Kidney (tissue), 14 donors: ENCODE data around the gene CPSF4. TPM values are rescaled to one million over a fixed set of nuclear protein-coding genes. Genes with fewer than 3 reads are reported as not detected.

ENCODE experiments used
- DNase-seq, 5 donors: peaks; one replicate each; pipeline ENCODE4 v3.0.0-alpha.2; 2013 to 2020
- FAIRE-seq: peaks from 2 replicates; lab custom pipeline; 2012; peaks lifted over from hg19 to GRCh38; lab: Jason Lieb, UNC
- H3K27ac ChIP-seq, 2 donors: one replicate each; pipeline ENCODE4 v1.7.0; 2013; ENCODE audit warnings: low read depth in 2 of 2, low read length in 2 of 2, inconsistent platforms in 1 of 2
- H3K27me3 ChIP-seq: one replicate; pipeline ENCODE4 v1.7.1; 2013; ENCODE audit warnings: low read length, inconsistent platforms; ENCODE audit not compliant: control insufficient read depth, insufficient read depth
- H3K36me3 ChIP-seq, 3 donors: one replicate each; pipeline versions ENCODE4 v1.7.0 to v1.7.1; 2013; ENCODE audit warnings: low read length in 3 of 3, control low read depth in 1 of 3, inconsistent platforms in 1 of 3; ENCODE audit not compliant: insufficient read depth in 3 of 3, control insufficient read depth in 2 of 3
- H3K4me1 ChIP-seq, 3 donors: one replicate each; pipeline versions ENCODE4 v1.7.0 to v1.7.1; 2013; ENCODE audit warnings: low read length in 3 of 3, inconsistent platforms in 1 of 3, low read depth in 1 of 3; ENCODE audit not compliant: control insufficient read depth in 2 of 3, insufficient read depth in 2 of 3
- H3K4me3 ChIP-seq, 3 donors: one replicate each; pipeline versions ENCODE4 v1.7.0 to v1.8.1; 2013; ENCODE audit warnings: low read length in 3 of 3, control low read depth in 1 of 3, inconsistent platforms in 1 of 3
- H3K9ac ChIP-seq, 3 donors: one replicate each; pipeline versions ENCODE4 v1.7.0 to v1.7.1; 2013; ENCODE audit warnings: low read length in 3 of 3, control low read depth in 1 of 3, inconsistent platforms in 1 of 3
- H3K9me3 ChIP-seq, 3 donors: one replicate each; pipeline versions ENCODE4 v1.7.0 to v1.7.1; 2013; ENCODE audit warnings: low read length in 3 of 3, control low read depth in 1 of 3, inconsistent platforms in 1 of 3; ENCODE audit not compliant: control insufficient read depth in 2 of 3, insufficient read depth in 1 of 3
- CTCF ChIP-seq: IDR thresholded peaks from 3 replicates; pipeline ENCODE4 v1.5.1; 2012; ENCODE audit warnings: mild to moderate bottlenecking, moderate library complexity, borderline replicate concordance; ENCODE audit not compliant: insufficient read depth; ENCODE audit errors: extremely low read depth
- intact Hi-C: fragments of 100-400 bp; cut with DNase I; formaldehyde crosslinking; loops from one replicate; pipeline ENCODE4 v1.11.1; 2022
- polyA plus RNA-seq: library from polyadenylated mRNA; stranded (reverse); fragments of 350-450 nt; fragmentation: Illumina TruSeq; extraction: RNeasy Lipid Tissue Mini Kit (QIAGEN cat#74804); gene quantifications from one replicate; pipeline ENCODE4 v1.2.3, GENCODE V29; 2014; ENCODE audit warnings: low read depth, low replicate concordance; ENCODE audit not compliant: insufficient read depth
- total RNA-seq: library from RNA; stranded (reverse); fragmentation: NEBNext Ultra II Directional; extraction: Animal tissue kit (Norgen Biotek cat#: 25700); gene quantifications from one replicate; pipeline ENCODE4 v1.2.1, GENCODE V29; 2021
- donor health status: control.
- donor health status: control.
- donor health status: control.
- donor health status: control.
- donor health status: control.
- donor health status: DM: yes; HTN: yes; CAD: no.
- donor health status: Normal renal cell carcinoma (clear cell type).

The CPSF4 gene
- total and polyA plus RNA-seq, 2 donors from 2014 or later, result 24.2 to 28.9 TPM

- H3K4me3 ChIP-seq, result peak within 1 kb of the TSS; percentile 88 to 100 (median 97)
- peak within 1 kb of the TSS; percentile 98 for H3K27ac ChIP-seq
- peak; percentile 7 for TF ChIP-seq CTCF
- peak within 1 kb of the TSS; percentile 81 to 98 (median 83) for H3K9ac ChIP-seq
- H3K36me3 ChIP-seq, result no peaks in the 10 kb centered on the region
- no peaks in the 10 kb centered on the region for H3K9me3 ChIP-seq
- DNase-seq, result peak; percentile 98 to 99 (median 99)
- intact Hi-C loops, result no loop called here
- H3K27me3 ChIP-seq, result no peaks in the 10 kb centered on the region
- H3K4me1 ChIP-seq, result peaks cover 0 to 16% (median 9%) of the 10 kb centered on the region in 3 donors
- FAIRE-seq, result no peak
These were observed 66.0 kb downstream of the CPSF4 start, which contains the start of gene ZKSCAN5 for GRCh38 chr7:99504603-99505323. TSS of gene ZKSCAN5 (plus strand) at chr7:99504662. CDS start at chr7:99506045, 1,383 bp downstream.

GRCh38 chr7:99505324-99505662 is 66.5 kb downstream of the CPSF4 start:
- no peak for FAIRE-seq
- Histone ChIP-seq H3K4me3 (peak overlapping the region; percentile 88 to 100 (median 97)), H3K9me3 (no peaks in the 10 kb centered on the region), H3K27me3 (no peaks in the 10 kb centered on the region), H3K27ac (peak overlapping the region; percentile 78 to 98), H3K9ac (peak overlapping the region; percentile 81 to 98 (median 83)), H3K4me1 (peaks cover 0 to 16% (median 9%) of the 10 kb centered on the region in 3 donors), H3K36me3 (no peaks in the 10 kb centered on the region)
- intact Hi-C loops, result no loop called here
- DNase-seq, result no peak
- no peak for TF ChIP-seq CTCF

Other genes with a start within 250 kb of the CPSF4 start
- gene KPNA7, start 230.8 kb upstream of the CPSF4 start, total RNA-seq, result not detected
- gene KPNA7, start 230.8 kb upstream of the CPSF4 start, polyA plus RNA-seq, result not detected
- gene MYH16, start 166.1 kb upstream of the CPSF4 start, total RNA-seq, result not detected
- gene MYH16, start 166.1 kb upstream of the CPSF4 start, polyA plus RNA-seq, result not detected
- gene ARPC1A, start 113.0 kb upstream of the CPSF4 start, total RNA-seq, result 119 TPM
- 117 TPM for gene ARPC1A, start 113.0 kb upstream of the CPSF4 start, polyA plus RNA-seq
- 216 TPM for gene ARPC1B, start 64.2 kb upstream of the CPSF4 start, total RNA-seq
- gene ARPC1B, start 64.2 kb upstream of the CPSF4 start, polyA plus RNA-seq, result 74.1 TPM
- gene PDAP1, start 30.3 kb upstream of the CPSF4 start, total RNA-seq, result 84.7 TPM
- 119 TPM for gene PDAP1, start 30.3 kb upstream of the CPSF4 start, polyA plus RNA-seq
- gene BUD31, start 30.0 kb upstream of the CPSF4 start, total RNA-seq, result 79.0 TPM
- 141 TPM for gene BUD31, start 30.0 kb upstream of the CPSF4 start, polyA plus RNA-seq
- gene PTCD1, start 145 bp upstream of the CPSF4 start, total RNA-seq, result 5.4 TPM
- gene PTCD1, start 145 bp upstream of the CPSF4 start, polyA plus RNA-seq, result 2.9 TPM
- gene ATP5MF, start 27.2 kb downstream of the CPSF4 start, total RNA-seq, result 225 TPM
- gene ATP5MF, start 27.2 kb downstream of the CPSF4 start, polyA plus RNA-seq, result 1,292 TPM
- 14.8 TPM for gene ZNF789, start 33.9 kb downstream of the CPSF4 start, total RNA-seq
- gene ZNF789, start 33.9 kb downstream of the CPSF4 start, polyA plus RNA-seq, result 10.6 TPM
- 33.6 TPM for gene ZNF394, start 61.3 kb downstream of the CPSF4 start, total RNA-seq
- 15.7 TPM for gene ZNF394, start 61.3 kb downstream of the CPSF4 start, polyA plus RNA-seq
- gene ZKSCAN5, start 65.7 kb downstream of the CPSF4 start, total RNA-seq, result 9.1 TPM
- 4.6 TPM for gene ZKSCAN5, start 65.7 kb downstream of the CPSF4 start, polyA plus RNA-seq
- 6.8 TPM for gene FAM200A, start 113.2 kb downstream of the CPSF4 start, total RNA-seq
- 6.9 TPM for gene FAM200A, start 113.2 kb downstream of the CPSF4 start, polyA plus RNA-seq
- 66.8 TPM for gene ZNF655, start 119.7 kb downstream of the CPSF4 start, total RNA-seq
- gene ZNF655, start 119.7 kb downstream of the CPSF4 start, polyA plus RNA-seq, result 30.4 TPM
- 2.6 TPM for gene TMEM225B, start 159.3 kb downstream of the CPSF4 start, total RNA-seq
- 1.6 TPM for gene TMEM225B, start 159.3 kb downstream of the CPSF4 start, polyA plus RNA-seq
- gene ZSCAN25, start 178.0 kb downstream of the CPSF4 start, total RNA-seq, result 20.4 TPM
- gene ZSCAN25, start 178.0 kb downstream of the CPSF4 start, polyA plus RNA-seq, result 4.7 TPM
- 13.5 TPM for gene CYP3A5, start 241.1 kb downstream of the CPSF4 start, total RNA-seq
- 7.6 TPM for gene CYP3A5, start 241.1 kb downstream of the CPSF4 start, polyA plus RNA-seq